ENCODE results near the gene REEP1.

REEP1 gene

DNA sequence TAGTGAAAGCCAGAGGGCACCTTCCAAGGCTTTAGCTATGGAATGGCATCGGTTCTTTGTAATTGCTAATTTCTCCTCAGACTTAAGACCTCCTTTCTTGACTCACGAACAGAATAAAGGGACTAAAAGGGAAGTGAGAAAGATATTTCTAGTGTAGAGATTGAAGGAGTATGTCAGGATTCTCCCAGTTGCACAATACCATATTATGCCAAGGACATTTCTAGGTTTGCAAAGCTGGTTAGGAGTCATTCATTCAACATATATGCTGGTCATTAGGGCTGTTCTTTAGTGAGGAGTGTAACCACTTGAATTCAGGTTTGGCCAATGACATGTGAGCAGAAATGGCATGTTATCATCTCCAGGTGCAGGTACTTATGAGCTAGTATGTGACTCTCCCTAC lies 7.4 kb downstream of the REEP1 start:
- no peak overlapping the region for H3K4me3 ChIP-seq (replicated peaks in 1 of 2; ENCODE audit: low read depth in 2 of 2, low read length in 2 of 2)
- no peak for DNase-seq (ENCODE audit: low read depth in 2 of 2)
- TF ChIP-seq, protein P1, sequence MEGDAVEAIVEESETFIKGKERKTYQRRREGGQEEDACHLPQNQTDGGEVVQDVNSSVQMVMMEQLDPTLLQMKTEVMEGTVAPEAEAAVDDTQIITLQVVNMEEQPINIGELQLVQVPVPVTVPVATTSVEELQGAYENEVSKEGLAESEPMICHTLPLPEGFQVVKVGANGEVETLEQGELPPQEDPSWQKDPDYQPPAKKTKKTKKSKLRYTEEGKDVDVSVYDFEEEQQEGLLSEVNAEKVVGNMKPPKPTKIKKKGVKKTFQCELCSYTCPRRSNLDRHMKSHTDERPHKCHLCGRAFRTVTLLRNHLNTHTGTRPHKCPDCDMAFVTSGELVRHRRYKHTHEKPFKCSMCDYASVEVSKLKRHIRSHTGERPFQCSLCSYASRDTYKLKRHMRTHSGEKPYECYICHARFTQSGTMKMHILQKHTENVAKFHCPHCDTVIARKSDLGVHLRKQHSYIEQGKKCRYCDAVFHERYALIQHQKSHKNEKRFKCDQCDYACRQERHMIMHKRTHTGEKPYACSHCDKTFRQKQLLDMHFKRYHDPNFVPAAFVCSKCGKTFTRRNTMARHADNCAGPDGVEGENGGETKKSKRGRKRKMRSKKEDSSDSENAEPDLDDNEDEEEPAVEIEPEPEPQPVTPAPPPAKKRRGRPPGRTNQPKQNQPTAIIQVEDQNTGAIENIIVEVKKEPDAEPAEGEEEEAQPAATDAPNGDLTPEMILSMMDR (IDR thresholded peaks at IDR 0.05; ENCODE audit: low read depth, low read length): no peak

DNA sequence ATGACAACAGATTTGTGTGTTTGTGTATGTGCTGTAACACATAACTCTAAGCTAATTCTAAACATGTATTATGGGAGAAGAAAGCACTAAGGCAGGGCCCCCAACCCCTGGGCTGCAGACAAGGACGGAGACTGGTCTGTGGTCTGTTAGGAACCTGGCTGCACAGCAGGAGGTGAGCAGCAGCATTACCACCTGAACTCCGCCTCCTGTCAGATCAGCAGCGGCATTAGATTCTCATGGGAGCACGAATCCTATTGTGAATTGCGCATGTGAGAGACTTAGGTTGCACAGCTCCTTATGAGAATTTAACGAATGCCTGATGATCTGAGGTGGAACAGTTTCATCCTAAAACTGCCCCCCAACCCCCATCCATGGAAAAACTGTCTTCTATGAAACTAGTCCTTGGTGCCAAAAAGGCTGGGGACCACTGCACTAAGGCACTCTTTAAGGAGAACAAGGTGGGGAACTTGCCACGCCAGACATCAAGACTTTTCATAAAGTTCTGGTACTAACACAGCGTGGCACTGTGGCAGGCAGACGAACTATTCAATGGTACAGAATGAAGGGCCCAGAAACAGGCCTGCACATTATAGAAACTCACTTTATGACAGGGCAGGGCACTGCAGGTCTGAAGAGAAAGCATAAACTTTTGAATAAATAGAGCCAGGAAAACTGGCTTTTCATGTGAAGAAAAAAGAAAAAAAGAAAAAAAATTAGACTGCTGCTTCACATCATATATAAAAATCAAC lies 14.0 kb downstream of the REEP1 start:
- TF ChIP-seq, protein P1 (IDR thresholded peaks at IDR 0.05; ENCODE audit: low read depth, low read length): no peak
- no peak overlapping the region for H3K4me3 ChIP-seq (replicated peaks in 1 of 2; ENCODE audit: low read depth in 2 of 2, low read length in 2 of 2)
- DNase-seq (ENCODE audit: low read depth in 2 of 2): no peak

DNA sequence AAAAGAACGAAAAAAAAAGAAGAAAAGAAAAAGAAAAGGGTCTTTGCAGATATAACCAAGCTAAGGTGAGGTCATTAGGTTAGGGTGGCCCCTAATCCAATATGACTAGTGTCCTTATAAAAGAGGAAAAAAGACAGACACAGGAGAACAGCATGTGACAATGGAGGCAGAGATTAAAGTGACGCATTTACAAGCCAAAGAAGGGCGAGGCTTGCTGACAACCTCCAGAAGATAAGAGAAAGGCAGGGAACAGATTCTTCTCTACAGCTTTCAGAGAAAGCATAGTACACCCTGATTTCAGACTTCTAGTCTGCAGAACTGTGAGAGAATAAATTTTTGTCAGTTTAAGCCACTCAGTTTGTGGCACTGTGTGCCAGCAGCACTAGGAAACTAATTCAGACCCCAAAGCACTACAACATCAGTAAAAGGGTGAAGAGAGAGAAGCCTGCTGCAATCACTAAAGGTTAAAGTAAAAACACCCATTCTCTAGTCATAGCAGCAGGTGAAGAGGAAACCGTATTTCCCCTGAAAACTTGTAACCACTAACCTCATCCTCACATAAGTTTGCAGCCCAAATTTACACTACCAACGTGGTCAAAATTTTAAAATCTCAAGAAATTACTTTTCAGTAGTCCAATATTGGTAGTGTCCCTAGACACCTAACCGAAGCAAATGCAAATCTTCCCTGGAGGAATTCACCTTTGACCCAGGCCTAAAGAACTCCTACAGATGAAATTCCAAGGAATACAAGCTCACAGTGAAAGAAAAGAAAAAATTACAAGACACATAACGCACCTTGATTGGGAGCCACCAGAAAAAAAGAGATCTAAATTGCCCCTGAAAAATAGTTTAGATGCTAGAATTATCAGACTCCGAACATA lies 17.5 kb downstream of the REEP1 start:
- no peak for DNase-seq (ENCODE audit: low read depth in 2 of 2)
- TF ChIP-seq, protein P1 (IDR thresholded peaks at IDR 0.05; ENCODE audit: low read depth, low read length): no peak
- no peak overlapping the region for H3K4me3 ChIP-seq (replicated peaks in 1 of 2; ENCODE audit: low read depth in 2 of 2, low read length in 2 of 2)

DNA sequence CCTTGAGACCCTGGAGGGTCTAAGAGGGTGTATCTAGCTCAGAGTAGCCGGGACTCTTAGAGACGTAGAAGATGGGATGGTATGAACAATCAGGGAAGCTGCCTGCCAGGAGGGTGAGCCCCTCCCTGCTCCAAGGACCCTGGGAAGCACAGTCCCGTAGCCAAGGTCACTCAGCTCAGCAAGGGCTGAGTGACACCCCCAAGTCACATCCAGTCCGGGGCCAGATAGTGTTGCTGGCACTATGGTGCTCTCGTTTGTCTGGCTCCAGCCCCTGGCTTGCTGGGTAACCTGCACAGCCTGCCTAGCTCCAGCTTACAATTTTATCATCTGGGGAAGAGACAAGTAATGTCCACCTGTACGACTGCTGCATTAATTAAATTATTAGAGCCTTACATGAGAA lies 22.3 kb downstream of the REEP1 start:
- no peak for DNase-seq (ENCODE audit: low read depth in 2 of 2)
- TF ChIP-seq, protein P1 (IDR thresholded peaks at IDR 0.05; ENCODE audit: low read depth, low read length): no peak
- no peak overlapping the region for H3K4me3 ChIP-seq (replicated peaks in 1 of 2; ENCODE audit: low read depth in 2 of 2, low read length in 2 of 2)

DNA sequence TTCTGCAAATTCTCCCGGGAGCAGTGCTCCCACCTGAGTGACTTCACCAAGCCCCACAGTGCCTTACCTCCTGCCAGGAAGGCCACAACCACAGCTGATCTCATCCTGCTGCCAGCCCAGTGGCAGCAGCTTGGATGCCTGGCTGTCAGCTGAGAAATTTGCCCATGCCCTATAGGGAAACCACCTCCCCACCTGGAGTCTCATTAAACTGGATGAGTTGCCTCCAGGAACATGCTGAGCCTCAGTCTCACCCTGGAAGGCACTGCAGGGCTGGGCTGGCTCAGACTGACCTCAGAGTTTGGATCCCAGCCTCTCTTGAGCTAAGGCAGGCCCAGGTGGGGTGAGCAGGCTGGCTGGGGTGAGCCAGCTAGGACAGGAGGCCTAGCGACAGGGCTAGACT lies 23.3 kb downstream of the REEP1 start:
- no peak overlapping the region for H3K4me3 ChIP-seq (replicated peaks in 1 of 2; ENCODE audit: low read depth in 2 of 2, low read length in 2 of 2)
- no peak for DNase-seq (ENCODE audit: low read depth in 2 of 2)
- TF ChIP-seq, protein P1 (IDR thresholded peaks at IDR 0.05; ENCODE audit: low read depth, low read length): no peak

GRCh38 chr2:86313341-86313740 lies 24.1 kb downstream of the REEP1 start:
- TF ChIP-seq, protein P1 (IDR thresholded peaks at IDR 0.05; ENCODE audit: low read depth, low read length): no peak
- no peak for DNase-seq (ENCODE audit: low read depth in 2 of 2)
- H3K4me3 ChIP-seq (replicated peaks in 1 of 2; ENCODE audit: low read depth in 2 of 2, low read length in 2 of 2): no peak overlapping the region
